Suprapubic skin (tissue), 3 donors: Measurements from ENCODE around the gene PACSIN2.

ENCODE experiments used
- CTCF ChIP-seq, 2 donors: fragments of 200-600 bp in 1 of 2; fragments of 450-650 bp in 1 of 2; sonication (generic) in 1 of 2; IDR thresholded peaks; one replicate each; pipeline ENCODE4 v1.5.1; 2016 to 2019; ENCODE audit warnings: antibody characterized with exemption in 2 of 2, mild to moderate bottlenecking in 1 of 2, moderate library complexity in 1 of 2
- EP300 ChIP-seq: sonication (generic); formaldehyde crosslinking; IDR thresholded peaks from one replicate; pipeline ENCODE4 v1.6.1; 2017; ENCODE audit warnings: antibody characterized with exemption
- POLR2A ChIP-seq, 2 donors: fragments of 450-650 bp; IDR thresholded peaks; one replicate each; pipeline ENCODE4 v1.6.1; 2017; ENCODE audit warnings: antibody characterized with exemption in 2 of 2, mild to moderate bottlenecking in 2 of 2, moderate library complexity in 2 of 2

GRCh38 chr22:43017525-43018460 is 2.8 kb upstream of the PACSIN2 start:
- TF ChIP-seq CTCF (IDR thresholded peaks at IDR 0.05), result no peak
- TF ChIP-seq EP300, result no peak
- TF ChIP-seq POLR2A (IDR thresholded peaks at IDR 0.05), result no peak
